Sigmoid colon (tissue), 4 donors: ENCODE data around the gene MYH7.

Source experiments
- CTCF ChIP-seq, 4 experiments: fragments of 450-650 bp in 3 of 4; fragments of 200-600 bp in 1 of 4; IDR thresholded peaks; one replicate each; pipeline ENCODE4 v1.5.1; 2016 to 2019; ENCODE audit warnings: antibody characterized with exemption in 4 of 4, mild to moderate bottlenecking in 3 of 4, moderate library complexity in 2 of 4
- POLR2A ChIP-seq, 2 donors: fragments of 450-650 bp; IDR thresholded peaks; one replicate each; pipeline ENCODE4 v1.6.1; 2016; ENCODE audit warnings: antibody characterized with exemption in 2 of 2, mild to moderate bottlenecking in 2 of 2, moderate library complexity in 2 of 2
- POLR2AphosphoS5 ChIP-seq, 4 donors: sonication (generic); formaldehyde crosslinking; IDR thresholded peaks; one replicate each; pipeline ENCODE4 v1.6.1; 2017; ENCODE audit warnings: antibody characterized with exemption in 4 of 4

- TF ChIP-seq POLR2AphosphoS5 (IDR thresholded peaks at IDR 0.05) = no peak
- TF ChIP-seq CTCF (IDR thresholded peaks at IDR 0.05) = no peak
- TF ChIP-seq POLR2A (IDR thresholded peaks at IDR 0.05) = no peak
Measured at GRCh38 chr14:23405096-23405495, 30.4 kb downstream of the MYH7 start.
